ENCODE results near the gene C13orf46. TPM values are rescaled to one million over a fixed set of nuclear protein-coding genes. Genes with fewer than 3 reads are reported as not detected.

C13orf46 gene
- total RNA-seq, 1 donor from 2014 or later: 0.54 TPM

- no peak overlapping the region for H3K4me3 Mint-ChIP-seq
- H3K36me3 Mint-ChIP-seq: peaks cover 12% of the 10 kb centered on the region
- TF ChIP-seq, protein P1, sequence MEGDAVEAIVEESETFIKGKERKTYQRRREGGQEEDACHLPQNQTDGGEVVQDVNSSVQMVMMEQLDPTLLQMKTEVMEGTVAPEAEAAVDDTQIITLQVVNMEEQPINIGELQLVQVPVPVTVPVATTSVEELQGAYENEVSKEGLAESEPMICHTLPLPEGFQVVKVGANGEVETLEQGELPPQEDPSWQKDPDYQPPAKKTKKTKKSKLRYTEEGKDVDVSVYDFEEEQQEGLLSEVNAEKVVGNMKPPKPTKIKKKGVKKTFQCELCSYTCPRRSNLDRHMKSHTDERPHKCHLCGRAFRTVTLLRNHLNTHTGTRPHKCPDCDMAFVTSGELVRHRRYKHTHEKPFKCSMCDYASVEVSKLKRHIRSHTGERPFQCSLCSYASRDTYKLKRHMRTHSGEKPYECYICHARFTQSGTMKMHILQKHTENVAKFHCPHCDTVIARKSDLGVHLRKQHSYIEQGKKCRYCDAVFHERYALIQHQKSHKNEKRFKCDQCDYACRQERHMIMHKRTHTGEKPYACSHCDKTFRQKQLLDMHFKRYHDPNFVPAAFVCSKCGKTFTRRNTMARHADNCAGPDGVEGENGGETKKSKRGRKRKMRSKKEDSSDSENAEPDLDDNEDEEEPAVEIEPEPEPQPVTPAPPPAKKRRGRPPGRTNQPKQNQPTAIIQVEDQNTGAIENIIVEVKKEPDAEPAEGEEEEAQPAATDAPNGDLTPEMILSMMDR (IDR thresholded peaks at IDR 0.05; ENCODE audit: unreplicated experiment): no peak
- no peak for DNase-seq (ENCODE audit: low spot score in 2 of 2, unreplicated experiment in 2 of 2)
- H3K27ac Mint-ChIP-seq: no peak overlapping the region
- H3K27me3 Mint-ChIP-seq (ENCODE audit: low read depth): peaks cover 1% of the 10 kb centered on the region
- no peaks in the 10 kb centered on the region for H3K4me1 Mint-ChIP-seq
- no peaks in the 10 kb centered on the region for H3K9me3 Mint-ChIP-seq
Measured at GRCh38 chr13:114007566-114007965, 33.7 kb upstream of the C13orf46 start.

DNA sequence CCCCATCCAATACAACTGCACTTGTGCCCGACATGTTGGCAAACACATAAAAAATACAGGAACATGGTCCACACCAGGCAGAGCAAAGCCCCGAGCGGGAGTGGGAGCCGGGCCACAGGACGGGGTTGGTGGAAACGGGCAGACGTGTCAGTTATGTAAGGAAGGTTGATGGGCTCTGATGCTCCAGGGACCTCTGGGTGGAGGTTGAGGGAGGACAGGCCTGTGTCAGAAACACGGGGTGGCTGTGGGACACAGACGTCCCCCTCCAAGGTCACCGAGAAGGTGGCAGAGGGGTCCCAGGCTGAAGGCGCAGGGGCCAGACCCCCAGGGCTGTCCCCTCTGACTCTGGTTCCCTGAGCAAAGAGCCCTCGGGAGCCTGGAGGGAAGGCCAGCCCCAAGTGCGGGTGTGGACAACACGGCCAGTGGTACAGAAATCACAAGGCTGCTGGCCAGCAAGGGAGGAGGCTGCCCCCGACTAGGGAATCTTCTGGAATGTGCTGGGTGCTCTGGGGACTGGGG, 31.4 kb upstream of the C13orf46 start:
- Mint-ChIP-seq H3K36me3 (peaks cover 6% of the 10 kb centered on the region), H3K4me1 (no peaks in the 10 kb centered on the region), H3K27me3 (ENCODE audit: low read depth) (peaks cover 1% of the 10 kb centered on the region), H3K9me3 (no peaks in the 10 kb centered on the region), H3K27ac (peak overlapping the region; percentile 59), H3K4me3 (no peak overlapping the region)
- no peak for DNase-seq (ENCODE audit: low spot score in 2 of 2, unreplicated experiment in 2 of 2)
- TF ChIP-seq, protein P1 (IDR thresholded peaks at IDR 0.05; ENCODE audit: unreplicated experiment): no peak

DNA sequence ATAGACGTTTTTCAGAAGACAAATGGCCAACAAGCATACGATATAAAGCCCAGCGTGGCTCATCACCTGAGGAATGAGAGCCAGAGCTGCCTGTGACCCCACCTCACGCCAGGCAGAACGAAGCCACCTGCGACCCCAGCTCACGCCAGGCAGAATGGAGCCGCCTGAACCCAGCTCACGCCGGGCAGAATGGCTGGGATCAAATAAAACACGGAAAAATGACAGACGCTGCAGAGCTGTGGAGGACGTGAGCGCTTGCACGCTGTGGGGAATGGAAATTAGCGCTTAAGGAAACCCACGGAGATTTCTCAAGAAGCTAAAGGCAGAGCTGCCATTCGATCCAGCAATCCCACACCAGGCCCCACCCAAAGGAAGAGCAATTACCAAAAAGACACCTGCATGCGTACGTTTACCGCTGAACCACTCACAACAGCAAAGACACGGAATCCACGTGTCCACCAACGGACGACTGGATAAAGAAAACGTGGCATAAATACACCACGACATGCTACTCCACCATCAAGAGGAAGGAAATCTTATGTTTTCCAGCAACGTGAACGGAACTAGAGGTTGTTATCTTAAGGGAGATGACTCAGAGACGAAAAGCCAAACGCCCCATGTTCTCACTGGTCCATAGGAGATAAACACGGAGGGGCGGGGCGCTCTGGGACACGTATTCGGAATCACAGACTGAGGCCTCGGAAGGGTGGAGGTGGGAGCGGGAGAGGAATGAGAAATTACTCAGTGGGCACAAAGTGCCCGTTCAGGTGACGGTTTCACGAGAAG, 30.7 kb upstream of the C13orf46 start:
- Mint-ChIP-seq H3K27me3 (ENCODE audit: low read depth) (peaks cover 1% of the 10 kb centered on the region), H3K4me3 (no peak overlapping the region), H3K36me3 (peaks cover 6% of the 10 kb centered on the region), H3K9me3 (no peaks in the 10 kb centered on the region), H3K27ac (peak overlapping the region; percentile 59), H3K4me1 (no peaks in the 10 kb centered on the region)
- DNase-seq (ENCODE audit: low spot score in 2 of 2, unreplicated experiment in 2 of 2): no peak
- TF ChIP-seq, protein P1 (IDR thresholded peaks at IDR 0.05; ENCODE audit: unreplicated experiment): no peak

DNA sequence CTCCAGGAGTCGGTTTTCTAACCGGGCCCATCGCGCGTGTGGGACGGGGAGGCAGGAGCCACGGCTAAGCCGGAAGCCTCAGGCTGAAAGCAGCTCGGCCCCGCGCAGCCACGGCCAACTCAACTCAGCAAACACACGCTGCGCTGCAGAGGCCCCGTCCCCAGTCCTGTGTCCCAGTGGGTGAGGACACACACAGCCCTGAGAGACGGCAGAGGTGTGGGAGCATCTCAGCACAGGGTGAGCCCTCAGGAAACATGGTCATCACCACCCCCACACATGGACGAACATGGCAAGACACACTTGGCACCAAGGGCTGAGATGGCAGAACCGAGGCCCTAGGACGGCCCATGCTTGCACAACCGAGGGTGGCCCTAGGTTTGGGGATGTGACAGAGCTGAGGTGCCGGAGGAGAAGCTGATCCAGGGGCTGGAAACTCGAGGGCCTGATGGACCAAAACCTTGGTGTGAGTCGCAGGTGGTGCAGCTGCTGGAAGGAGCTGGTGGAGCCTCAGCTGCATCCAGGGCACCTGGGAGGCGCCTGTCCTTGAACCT, 29.0 kb upstream of the C13orf46 start:
- DNase-seq (ENCODE audit: low spot score in 2 of 2, unreplicated experiment in 2 of 2): no peak
- Mint-ChIP-seq H3K27me3 (ENCODE audit: low read depth) (peaks cover 1% of the 10 kb centered on the region), H3K4me3 (no peak overlapping the region), H3K36me3 (no peaks in the 10 kb centered on the region), H3K4me1 (peaks cover 11% of the 10 kb centered on the region), H3K9me3 (no peaks in the 10 kb centered on the region), H3K27ac (no peak overlapping the region)
- TF ChIP-seq, protein P1 (IDR thresholded peaks at IDR 0.05; ENCODE audit: unreplicated experiment): no peak

DNA sequence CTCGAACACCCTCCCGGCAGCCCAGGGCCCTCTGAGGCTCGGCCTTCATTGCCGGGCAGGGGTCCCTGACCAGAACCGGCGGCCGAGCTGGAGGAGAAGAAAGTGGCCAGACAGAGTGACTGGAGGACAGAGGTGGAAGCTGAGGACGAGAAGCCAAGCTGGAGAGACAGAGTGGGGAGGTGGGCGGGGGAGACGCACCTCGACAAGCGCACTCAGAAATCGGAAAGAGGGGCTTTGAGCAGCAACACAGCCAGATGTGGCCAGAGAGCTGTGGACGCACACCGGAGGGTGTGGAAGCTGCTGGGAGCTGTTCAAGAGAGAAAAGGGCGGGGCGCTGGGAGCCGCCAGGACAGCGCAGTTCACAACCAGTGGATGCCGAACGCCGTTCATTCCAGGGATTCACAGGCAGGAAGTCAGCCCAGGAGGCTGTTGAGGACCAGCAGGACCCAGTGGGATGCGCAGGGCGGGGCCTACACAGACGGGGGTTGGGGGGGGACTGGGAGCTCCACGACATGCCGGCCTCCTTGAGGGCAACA, 28.2 kb upstream of the C13orf46 start:
- H3K36me3 Mint-ChIP-seq: no peaks in the 10 kb centered on the region
- no peaks in the 10 kb centered on the region for H3K9me3 Mint-ChIP-seq
- no peak overlapping the region for H3K27ac Mint-ChIP-seq
- TF ChIP-seq, protein P1 (IDR thresholded peaks at IDR 0.05; ENCODE audit: unreplicated experiment): no peak
- no peak for DNase-seq (ENCODE audit: low spot score in 2 of 2, unreplicated experiment in 2 of 2)
- no peaks in the 10 kb centered on the region for H3K27me3 Mint-ChIP-seq (ENCODE audit: low read depth)
- H3K4me3 Mint-ChIP-seq: no peak overlapping the region
- peaks cover 11% of the 10 kb centered on the region for H3K4me1 Mint-ChIP-seq

Measured in mesothelial cell of epicardium (in vitro differentiated cells).